Measurements from ENCODE around the gene CALCOCO1.

The CALCOCO1 gene

DNA sequence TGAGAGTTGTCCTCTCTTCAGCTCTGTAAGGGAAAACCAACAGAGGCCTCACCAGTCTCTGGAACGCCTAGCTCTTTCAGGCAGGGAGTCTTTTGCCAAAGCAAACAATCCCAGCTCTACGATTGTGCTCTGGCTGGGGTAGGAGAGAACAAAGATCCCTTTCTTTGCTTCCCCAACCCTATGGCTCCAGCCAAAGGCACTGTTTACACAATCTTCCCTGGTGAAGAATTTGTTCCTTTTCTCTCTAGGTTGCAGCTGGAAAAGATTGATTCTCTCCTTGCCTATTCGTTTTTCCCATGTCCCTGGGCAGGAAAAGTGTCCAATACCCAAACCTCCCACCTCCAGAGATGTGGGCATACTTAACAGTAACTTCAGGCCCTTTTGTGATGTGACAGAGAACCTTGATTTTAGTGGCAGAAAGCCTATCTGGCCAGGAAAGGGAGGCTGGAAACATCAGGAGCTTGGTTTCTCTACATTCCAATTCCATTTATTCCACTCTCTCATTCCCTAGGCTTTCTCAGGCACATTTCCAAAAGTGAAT lies 68.2 kb downstream of the CALCOCO1 start:
- Histone ChIP-seq H3F3A (ENCODE audit: insufficient read depth) (no peaks in the 10 kb centered on the region), H3K79me2 (ENCODE audit: insufficient read depth, low read length) (no peaks in the 10 kb centered on the region), H3K9me2 (replicated peaks; ENCODE audit: insufficient read depth, low read length) (no peaks in the 10 kb centered on the region), H3K4me2 (ENCODE audit: low read depth, low read length, poor library complexity, severe bottlenecking) (no peak overlapping the region), H3K27ac (ENCODE audit: low read depth, low read length) (no peak overlapping the region), H3K9ac (ENCODE audit: low read length) (no peak overlapping the region), H3K27me3 (ENCODE audit: low read length) (no peaks in the 10 kb centered on the region), H3K4me3 (ENCODE audit: insufficient read depth, low read length, poor library complexity, severe bottlenecking) (no peak overlapping the region), H3K9me3 (ENCODE audit: insufficient read depth, low read length) (no peaks in the 10 kb centered on the region), H4K20me1 (ENCODE audit: low read depth, low read length) (no peaks in the 10 kb centered on the region), H2AFZ (ENCODE audit: low read depth, low read length, severe bottlenecking) (no peak overlapping the region), H3K36me3 (ENCODE audit: low read length) (no peaks in the 10 kb centered on the region)
- TF ChIP-seq EZH2phosphoT487 (conservative IDR thresholded peaks at IDR 0.05; ENCODE audit: low read length), result no peak
- TF ChIP-seq, protein P1, sequence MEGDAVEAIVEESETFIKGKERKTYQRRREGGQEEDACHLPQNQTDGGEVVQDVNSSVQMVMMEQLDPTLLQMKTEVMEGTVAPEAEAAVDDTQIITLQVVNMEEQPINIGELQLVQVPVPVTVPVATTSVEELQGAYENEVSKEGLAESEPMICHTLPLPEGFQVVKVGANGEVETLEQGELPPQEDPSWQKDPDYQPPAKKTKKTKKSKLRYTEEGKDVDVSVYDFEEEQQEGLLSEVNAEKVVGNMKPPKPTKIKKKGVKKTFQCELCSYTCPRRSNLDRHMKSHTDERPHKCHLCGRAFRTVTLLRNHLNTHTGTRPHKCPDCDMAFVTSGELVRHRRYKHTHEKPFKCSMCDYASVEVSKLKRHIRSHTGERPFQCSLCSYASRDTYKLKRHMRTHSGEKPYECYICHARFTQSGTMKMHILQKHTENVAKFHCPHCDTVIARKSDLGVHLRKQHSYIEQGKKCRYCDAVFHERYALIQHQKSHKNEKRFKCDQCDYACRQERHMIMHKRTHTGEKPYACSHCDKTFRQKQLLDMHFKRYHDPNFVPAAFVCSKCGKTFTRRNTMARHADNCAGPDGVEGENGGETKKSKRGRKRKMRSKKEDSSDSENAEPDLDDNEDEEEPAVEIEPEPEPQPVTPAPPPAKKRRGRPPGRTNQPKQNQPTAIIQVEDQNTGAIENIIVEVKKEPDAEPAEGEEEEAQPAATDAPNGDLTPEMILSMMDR (IDR thresholded peaks at IDR 0.05; ENCODE audit: insufficient read depth, low read length, poor library complexity, severe bottlenecking), result no peak
